Stimulated activated naive CD4-positive, alpha-beta T cell treated with Interleukin-2 at 50 U/mL for 16 hours (primary cell): ENCODE measurements around the gene DENND4A.

Experiments
- DNase-seq: peaks from one replicate; lab custom pipeline; 2025; lab: John Stamatoyannopoulos, UW

The DENND4A gene

GRCh38 chr15:65792138-65792987 lies at the start of gene DENND4A:
TSS of gene DENND4A (minus strand) at chr15:65792293. CDS start at chr15:65756450, 35,843 bp downstream.
- peak; percentile 99 for DNase-seq

DNA sequence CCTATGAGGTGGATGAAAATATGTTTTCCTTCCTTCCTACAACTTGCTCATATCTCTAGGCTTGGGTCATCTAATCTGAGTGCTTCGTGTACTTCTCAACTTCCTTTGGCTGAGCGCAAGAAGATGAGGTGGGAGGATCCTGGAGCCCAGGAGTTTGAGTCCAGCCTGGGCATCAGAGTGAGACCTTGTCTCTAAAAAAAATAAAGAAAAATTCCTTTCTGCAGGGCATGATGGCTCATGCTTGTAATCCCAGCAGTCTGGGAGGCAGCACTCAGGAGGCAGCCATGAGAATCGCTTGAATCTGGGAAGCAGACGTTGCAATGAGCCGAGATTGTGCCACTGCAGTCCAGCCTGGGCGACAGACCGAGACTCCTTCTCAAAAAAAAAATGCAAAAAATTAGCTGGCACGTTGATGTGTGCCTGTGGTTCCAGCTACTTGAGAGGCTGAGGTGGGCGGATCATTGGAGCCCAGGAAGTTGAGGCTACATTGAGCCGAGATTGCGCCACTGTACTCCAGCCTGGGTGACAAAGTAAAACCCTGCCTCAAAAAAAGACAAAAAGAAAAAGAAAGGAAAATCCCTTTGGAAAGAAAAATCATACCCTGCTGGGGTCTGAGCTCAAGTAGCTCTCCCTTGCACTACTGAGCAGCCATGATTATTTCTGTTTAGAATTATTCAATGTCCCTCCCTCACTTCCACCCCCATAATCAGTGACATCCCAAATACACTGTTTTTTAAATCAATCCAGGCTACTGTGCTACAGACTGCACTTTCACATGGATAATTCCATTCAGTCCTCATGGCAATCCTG lies 49.2 kb upstream of the DENND4A start:
- DNase-seq = no peak

- no peak for DNase-seq
Observed at GRCh38 chr15:65839985-65840384, 47.9 kb upstream of the DENND4A start.

DNA sequence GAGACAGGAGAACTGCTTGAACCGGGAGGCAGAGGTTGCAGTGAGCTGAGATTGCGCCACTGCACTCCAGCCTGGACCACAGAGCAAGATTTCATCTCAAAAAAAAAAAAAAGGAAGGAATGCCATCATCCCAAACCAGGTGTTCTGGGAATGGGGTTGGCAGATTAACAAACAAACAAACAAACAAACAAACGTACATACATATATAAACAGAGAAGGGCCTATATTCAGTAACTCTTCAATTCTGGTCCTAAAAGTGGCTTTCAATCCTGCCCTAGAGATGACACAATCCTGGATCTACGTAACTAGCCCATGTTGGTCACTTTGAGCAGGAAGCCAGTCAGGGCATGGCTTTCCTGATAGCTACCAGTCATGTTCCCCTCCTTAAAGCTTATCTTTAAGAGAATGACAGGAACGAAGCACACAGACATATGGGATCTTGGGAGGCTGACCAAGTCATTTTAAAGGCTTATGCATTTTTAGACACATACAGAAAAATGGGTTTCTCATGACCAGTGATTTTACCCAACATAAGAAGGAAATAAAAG lies 47.3 kb upstream of the DENND4A start:
- DNase-seq = no peak

DNA sequence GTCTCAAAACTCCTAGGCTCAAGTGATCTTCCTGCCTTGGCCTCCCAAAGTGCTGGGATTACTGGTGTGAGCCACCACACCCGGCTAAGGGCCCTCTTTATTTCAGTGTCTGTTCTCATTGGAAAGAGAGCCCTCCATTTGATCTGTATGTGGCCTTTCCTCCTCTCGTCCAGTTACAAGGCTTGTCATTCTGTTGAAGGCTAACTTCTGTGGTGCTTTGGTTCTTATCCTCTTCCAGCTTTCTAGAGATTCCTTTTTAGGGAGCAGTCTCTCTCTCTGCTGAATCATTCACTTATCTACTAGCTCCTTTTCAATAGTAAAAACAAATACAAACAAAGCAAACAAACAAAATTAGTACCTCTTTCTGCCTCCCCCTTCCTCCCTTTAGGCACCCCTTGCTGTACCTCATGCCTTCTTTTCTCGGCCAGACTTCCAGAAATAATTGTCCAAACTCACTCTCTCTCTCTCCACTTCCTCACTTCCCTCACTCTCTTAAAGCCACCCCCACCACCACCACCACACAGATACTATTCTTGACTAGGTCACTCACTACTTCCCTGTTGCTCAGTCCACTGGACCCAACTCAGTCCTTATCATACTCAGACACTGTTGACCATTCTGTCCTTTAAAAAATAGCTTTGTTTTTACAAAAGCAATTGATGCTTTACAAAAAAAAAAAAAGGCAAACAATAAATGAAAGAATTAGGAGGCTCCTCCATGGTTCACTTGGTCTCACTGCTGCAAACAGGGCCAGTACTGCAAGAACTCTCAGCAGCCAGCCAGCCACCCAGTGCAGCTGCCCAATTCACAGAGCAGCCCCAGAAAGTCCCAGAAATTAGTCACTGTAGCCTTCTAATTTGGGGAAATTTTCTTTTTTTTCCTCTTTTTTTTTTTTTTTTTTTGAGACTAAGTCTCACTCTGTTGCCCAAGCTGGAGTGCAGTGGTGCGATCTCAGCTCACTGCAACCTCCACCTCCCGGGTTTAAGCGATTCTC lies 45.5 kb upstream of the DENND4A start:
- no peak for DNase-seq

- DNase-seq = no peak
Observed at GRCh38 chr15:65836665-65837064, 44.6 kb upstream of the DENND4A start.

DNA sequence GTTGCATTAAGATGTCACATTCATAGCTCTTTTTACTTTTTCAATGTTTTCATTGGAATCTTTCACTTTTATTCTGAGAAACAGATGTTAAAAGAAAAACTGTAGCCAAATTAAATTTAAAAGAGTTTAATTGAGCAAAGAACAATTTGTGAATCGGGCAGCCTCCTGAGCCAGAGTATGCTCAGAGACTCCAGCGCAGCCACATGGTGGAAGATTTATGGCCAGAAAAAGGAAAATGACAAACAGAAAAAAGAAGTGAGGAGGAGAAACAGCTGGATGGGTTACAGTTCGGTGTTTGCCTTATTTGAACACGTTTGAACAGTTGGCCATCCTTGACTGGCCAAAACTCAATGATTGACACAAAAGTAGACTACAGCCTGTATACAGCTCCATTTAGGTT lies 43.4 kb upstream of the DENND4A start:
- no peak for DNase-seq

- no peak for DNase-seq
Observed at GRCh38 chr15:65834603-65835282, 42.6 kb upstream of the DENND4A start.

- no peak for DNase-seq
Observed at GRCh38 chr15:65833501-65834205, 41.6 kb upstream of the DENND4A start.

- DNase-seq = peak; percentile 23
Observed at GRCh38 chr15:65832549-65833364, 40.7 kb upstream of the DENND4A start.

GRCh38 chr15:65829130-65829764 lies 37.2 kb upstream of the DENND4A start:
- no peak for DNase-seq

- no peak for DNase-seq
Observed at GRCh38 chr15:65828585-65828984, 36.5 kb upstream of the DENND4A start.

GRCh38 chr15:65827065-65827464 lies 35.0 kb upstream of the DENND4A start:
- no peak for DNase-seq

DNA sequence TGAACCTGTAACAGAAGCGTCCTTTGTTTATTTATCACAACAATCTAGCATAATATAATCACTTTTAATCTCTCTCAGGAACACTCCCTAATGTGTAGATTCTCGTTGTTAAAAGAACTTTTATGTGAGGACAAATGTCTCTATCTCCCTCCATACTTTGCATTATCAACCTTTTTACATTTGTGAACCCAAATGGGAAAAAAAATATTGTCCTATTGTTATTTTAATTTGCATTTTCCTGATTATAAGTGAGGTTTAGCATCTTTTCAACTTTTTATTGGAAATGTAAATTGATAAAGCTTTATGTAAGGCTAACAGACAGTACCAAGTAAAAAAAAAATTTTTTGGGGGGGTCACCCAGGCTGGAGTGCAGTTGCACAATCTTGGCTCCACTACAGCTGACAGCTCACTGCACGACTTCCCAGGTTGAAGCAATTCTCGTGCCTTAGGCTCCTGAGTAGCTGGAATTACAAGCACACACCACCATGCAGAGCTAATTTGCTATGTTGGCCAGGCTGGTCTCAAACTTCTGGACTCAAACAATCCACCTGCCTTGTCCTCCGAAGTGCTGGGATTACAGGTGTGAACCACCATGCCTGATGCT lies 33.0 kb upstream of the DENND4A start:
- no peak for DNase-seq

DNA sequence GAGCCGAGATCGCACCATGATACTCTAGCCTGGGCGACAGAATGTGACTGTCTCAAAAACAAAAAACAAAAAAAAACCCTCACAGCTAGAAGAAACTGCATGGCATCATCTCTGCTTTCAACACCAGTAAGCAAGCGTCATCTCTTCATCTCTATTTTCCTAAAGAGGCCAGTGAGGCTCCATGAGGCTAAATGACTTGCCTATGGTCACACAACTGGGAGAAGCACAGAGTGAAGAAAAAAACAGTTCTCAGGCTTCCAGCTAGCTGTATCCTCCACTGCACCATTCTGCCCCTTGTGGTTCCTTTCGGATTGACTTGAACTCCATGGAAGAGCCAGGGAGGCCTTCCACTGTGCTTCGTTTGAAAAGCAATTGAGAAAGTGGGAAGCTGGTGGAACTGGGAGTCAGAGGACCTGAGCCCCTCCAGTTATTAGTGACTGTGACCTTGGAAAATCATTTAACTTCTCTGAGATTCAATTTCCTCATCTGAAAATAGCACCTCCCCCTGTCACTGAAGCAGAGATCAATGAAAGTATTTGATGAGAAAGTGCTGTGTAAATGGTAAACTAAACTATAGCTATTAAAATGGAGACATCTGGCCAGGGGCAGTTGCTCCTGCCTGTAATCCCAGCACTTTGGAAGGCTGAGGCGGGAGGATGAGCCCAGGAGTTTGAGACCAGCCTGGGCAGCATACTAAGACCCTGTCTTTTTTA lies 32.1 kb upstream of the DENND4A start:
- DNase-seq = no peak

DNA sequence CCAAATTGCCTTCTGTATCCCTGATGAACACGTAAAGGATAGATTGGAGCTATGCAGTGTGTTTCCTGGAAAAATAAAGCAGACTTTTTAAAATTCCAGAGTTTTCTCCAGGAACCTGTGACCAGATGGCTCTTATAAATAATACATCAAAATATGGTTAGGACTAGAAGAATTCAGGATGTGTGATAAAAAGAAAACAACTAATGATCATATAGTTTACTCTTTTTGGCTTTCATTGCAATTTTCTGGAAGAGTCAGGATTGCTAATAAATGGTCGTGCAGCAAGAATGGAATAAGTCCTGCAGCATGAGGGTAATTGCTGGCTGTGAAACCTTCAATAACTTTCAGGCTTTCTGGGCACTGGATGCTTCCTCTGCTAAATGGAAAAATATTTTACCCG lies 30.2 kb upstream of the DENND4A start:
- no peak for DNase-seq

DNA sequence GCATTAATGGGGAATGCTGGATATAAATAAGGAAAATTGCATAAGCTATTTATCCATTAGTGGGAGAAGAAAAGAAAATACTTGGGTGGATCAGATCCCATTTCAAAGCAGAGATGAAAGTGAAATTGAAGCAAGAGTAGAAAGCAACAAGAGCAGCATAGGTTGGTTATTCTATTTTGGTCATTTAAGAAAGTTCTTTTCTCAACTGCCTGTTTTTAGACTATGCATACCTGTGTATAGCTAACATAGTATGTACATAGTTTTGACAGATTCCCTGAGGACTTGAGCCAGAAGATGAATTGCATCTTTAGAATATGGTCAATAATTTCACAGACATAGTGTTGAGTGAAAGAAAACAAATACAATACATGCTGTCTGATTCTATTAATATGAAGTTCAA lies 29.0 kb upstream of the DENND4A start:
- no peak for DNase-seq

DNA sequence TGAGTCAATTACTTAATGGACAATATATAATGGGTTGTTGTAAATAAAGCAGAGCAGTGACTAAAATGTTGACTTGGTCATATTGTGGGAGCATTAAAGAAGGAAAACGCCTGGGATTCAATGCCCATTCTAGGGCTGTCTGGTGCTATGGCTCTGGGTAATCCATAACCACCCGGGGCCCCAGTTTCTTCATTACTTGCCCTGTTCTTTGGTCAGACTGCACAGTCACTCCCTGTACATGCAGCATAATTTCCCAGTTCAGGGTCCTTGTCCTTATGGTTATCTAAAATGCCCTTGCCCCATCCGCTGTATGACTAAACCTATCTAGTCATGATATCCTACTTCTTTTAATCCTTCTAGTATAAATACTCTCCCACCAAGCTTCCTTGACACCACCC lies 27.5 kb upstream of the DENND4A start:
- DNase-seq = no peak
